ENCODE results near the gene TCP11L2. TPM values are rescaled to one million over a fixed set of nuclear protein-coding genes. Genes with fewer than 3 reads are reported as not detected.

Gene TCP11L2
- total RNA-seq, 1 donor from 2014 or later: 21.7 TPM

DNA sequence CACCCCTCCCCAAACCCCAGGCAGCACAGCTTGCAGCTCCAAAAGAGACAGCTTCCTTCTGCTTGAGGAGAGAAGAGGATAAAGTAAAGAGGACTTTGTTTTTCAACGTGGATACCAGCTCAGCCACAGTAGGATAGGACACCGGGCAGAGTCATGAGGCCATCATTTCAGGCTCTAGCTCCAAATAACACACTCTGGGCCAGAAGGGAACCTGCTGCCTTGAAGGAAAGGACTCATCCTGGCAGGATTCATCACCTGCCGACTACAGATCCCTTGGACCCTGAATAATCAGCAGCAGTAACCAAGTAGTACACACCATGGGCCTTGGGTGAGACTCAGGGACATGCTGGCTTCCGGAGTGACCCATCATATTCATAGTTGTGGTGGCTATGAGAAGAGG is 44.3 kb upstream of the TCP11L2 start:
- no peaks in the 10 kb centered on the region for H3K27me3 Mint-ChIP-seq (ENCODE audit: low read depth)
- no peaks in the 10 kb centered on the region for H3K4me1 Mint-ChIP-seq
- TF ChIP-seq, protein P1, sequence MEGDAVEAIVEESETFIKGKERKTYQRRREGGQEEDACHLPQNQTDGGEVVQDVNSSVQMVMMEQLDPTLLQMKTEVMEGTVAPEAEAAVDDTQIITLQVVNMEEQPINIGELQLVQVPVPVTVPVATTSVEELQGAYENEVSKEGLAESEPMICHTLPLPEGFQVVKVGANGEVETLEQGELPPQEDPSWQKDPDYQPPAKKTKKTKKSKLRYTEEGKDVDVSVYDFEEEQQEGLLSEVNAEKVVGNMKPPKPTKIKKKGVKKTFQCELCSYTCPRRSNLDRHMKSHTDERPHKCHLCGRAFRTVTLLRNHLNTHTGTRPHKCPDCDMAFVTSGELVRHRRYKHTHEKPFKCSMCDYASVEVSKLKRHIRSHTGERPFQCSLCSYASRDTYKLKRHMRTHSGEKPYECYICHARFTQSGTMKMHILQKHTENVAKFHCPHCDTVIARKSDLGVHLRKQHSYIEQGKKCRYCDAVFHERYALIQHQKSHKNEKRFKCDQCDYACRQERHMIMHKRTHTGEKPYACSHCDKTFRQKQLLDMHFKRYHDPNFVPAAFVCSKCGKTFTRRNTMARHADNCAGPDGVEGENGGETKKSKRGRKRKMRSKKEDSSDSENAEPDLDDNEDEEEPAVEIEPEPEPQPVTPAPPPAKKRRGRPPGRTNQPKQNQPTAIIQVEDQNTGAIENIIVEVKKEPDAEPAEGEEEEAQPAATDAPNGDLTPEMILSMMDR (IDR thresholded peaks at IDR 0.05; ENCODE audit: unreplicated experiment): no peak
- no peak for DNase-seq (ENCODE audit: low spot score in 2 of 2, unreplicated experiment in 2 of 2)
- no peaks in the 10 kb centered on the region for H3K36me3 Mint-ChIP-seq
- no peak overlapping the region for H3K27ac Mint-ChIP-seq
- no peak overlapping the region for H3K4me3 Mint-ChIP-seq
- peaks cover 7% of the 10 kb centered on the region for H3K9me3 Mint-ChIP-seq

DNA sequence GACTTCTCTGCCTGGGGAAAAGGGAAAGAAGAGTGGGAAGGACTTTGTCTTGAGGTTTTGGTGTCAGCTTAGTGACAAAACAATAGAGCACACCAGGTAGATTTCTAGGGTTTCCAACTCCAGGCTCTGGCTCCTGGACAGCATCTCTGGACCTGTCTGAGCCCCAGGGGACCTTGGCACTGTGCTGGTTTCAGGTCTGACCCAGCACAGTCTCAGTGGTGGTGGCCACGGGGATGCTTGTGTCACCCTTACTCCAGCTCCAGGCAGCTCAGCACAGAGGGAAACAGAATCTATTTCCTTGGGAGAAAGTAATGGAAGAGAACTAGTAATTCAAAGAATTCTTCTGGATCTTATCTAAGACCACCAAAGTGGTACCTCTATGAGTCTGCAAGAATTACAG is 43.6 kb upstream of the TCP11L2 start:
- H3K9me3 Mint-ChIP-seq: peaks cover 9% of the 10 kb centered on the region
- TF ChIP-seq, protein P1 (IDR thresholded peaks at IDR 0.05; ENCODE audit: unreplicated experiment): no peak
- H3K27ac Mint-ChIP-seq: no peak overlapping the region
- no peak overlapping the region for H3K4me3 Mint-ChIP-seq
- H3K36me3 Mint-ChIP-seq: no peaks in the 10 kb centered on the region
- no peaks in the 10 kb centered on the region for H3K27me3 Mint-ChIP-seq (ENCODE audit: low read depth)
- no peaks in the 10 kb centered on the region for H3K4me1 Mint-ChIP-seq
- no peak for DNase-seq (ENCODE audit: low spot score in 2 of 2, unreplicated experiment in 2 of 2)

DNA sequence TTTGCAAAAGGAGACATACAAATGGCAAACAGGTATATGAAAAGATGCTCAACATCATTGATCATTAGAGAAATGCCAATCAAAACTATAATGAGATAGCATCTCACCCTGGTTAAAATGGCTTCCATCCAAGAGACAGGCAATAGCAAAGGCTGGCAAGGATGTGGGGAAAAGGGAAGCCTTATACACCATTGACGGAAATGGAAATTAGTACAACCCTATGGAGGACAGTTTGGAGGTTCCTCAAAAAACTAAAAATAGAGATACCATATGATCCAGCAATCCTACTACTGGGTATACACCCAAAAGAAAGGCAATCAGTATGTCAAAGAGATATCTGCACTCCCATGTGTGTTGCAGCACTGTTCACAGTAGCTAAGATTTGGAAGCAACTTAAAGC is 37.4 kb upstream of the TCP11L2 start:
- DNase-seq (ENCODE audit: low spot score in 2 of 2, unreplicated experiment in 2 of 2): no peak
- no peaks in the 10 kb centered on the region for H3K4me1 Mint-ChIP-seq

DNA sequence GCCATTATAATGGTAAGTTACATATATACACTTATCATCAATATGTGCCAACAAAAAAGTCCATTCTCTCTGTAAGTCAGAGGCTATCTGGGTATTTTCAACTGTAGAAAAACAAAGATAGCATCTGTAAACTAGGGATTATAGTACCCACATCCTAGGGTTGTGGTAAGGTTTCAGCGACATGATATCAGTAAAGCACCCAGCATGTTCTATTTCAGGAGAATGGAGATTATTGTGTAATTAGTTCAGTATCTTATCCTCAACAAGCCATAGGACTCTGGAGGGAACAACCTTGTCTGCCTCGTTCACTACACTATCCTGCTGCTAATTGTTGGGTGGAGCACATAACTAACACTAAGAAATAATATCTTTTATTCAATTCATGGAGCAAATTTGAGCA is 35.0 kb upstream of the TCP11L2 start:
- H3K27ac Mint-ChIP-seq: no peak overlapping the region
- H3K4me3 Mint-ChIP-seq: no peak overlapping the region
- no peaks in the 10 kb centered on the region for H3K27me3 Mint-ChIP-seq (ENCODE audit: low read depth)
- H3K36me3 Mint-ChIP-seq: no peaks in the 10 kb centered on the region
- TF ChIP-seq, protein P1 (IDR thresholded peaks at IDR 0.05; ENCODE audit: unreplicated experiment): no peak
- DNase-seq (ENCODE audit: low spot score in 2 of 2, unreplicated experiment in 2 of 2): no peak
- H3K9me3 Mint-ChIP-seq: peaks cover 18% of the 10 kb centered on the region
- no peaks in the 10 kb centered on the region for H3K4me1 Mint-ChIP-seq

More for the DNA sequence above, 37.4 kb upstream of the TCP11L2 start:
- Mint-ChIP-seq H3K27ac (no peak overlapping the region), H3K4me3 (no peak overlapping the region), H3K36me3 (no peaks in the 10 kb centered on the region), H3K27me3 (ENCODE audit: low read depth) (no peaks in the 10 kb centered on the region), H3K9me3 (peaks cover 21% of the 10 kb centered on the region)
- TF ChIP-seq, protein P1 (IDR thresholded peaks at IDR 0.05; ENCODE audit: unreplicated experiment): no peak

DNA sequence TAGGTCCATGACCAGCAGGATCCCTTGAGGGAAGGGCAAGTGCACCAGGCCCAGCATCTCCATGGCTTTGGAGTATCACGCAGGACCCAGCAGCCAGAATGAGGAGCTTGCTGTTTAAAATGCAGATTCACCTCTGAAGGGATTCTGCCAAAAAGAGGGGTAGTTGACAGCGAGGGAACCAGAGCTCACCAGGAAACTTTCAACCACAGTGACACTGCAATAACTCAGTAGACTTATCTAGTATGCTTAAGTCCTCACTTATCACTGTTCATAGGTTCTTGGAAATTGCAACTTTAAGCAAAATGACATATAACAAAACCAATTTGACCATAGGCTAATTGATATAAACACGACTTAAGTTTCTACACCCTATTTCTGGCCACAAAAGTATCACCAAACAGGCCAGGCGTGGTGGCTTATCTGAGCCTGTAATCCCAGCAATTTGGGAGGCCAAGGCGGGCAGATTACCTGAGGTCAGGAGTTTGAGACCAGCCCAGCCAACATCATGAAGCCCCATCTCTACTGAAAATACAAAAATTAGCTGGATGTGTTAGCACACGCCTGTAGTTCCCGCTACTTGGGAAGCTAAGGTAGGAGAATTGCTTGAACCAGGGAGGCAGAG is 33.3 kb upstream of the TCP11L2 start:
- DNase-seq (ENCODE audit: low spot score in 2 of 2, unreplicated experiment in 2 of 2): no peak
- TF ChIP-seq, protein P1 (IDR thresholded peaks at IDR 0.05; ENCODE audit: unreplicated experiment): no peak
- H3K36me3 Mint-ChIP-seq: no peaks in the 10 kb centered on the region
- no peak overlapping the region for H3K27ac Mint-ChIP-seq
- H3K4me3 Mint-ChIP-seq: no peak overlapping the region
- H3K9me3 Mint-ChIP-seq: peaks cover 13% of the 10 kb centered on the region
- no peaks in the 10 kb centered on the region for H3K4me1 Mint-ChIP-seq
- no peaks in the 10 kb centered on the region for H3K27me3 Mint-ChIP-seq (ENCODE audit: low read depth)

All from mesothelial cell of epicardium (in vitro differentiated cells).